IMR-90 (cell line): ENCODE results near the gene TCIRG1.

Experiments
- BHLHE40 ChIP-seq: fragments of 150-350 bp; IDR thresholded peaks from 2 replicates; pipeline ENCODE4 v1.6.1; 2016; ENCODE audit warnings: mild to moderate bottlenecking, low read depth, low read length
- CEBPB ChIP-seq: IDR thresholded peaks from 2 replicates; pipeline ENCODE4 v1.6.1; 2012; ENCODE audit warnings: low read depth, low read length, improper control_type of control experiment
- POLR2A ChIP-seq: IDR thresholded peaks from 2 replicates; pipeline ENCODE4 v1.6.1; 2012; ENCODE audit warnings: mild to moderate bottlenecking, low read depth, low read length
- RFX5 ChIP-seq: IDR thresholded peaks from 2 replicates; pipeline ENCODE4 v1.8.0; 2012; ENCODE audit warnings: low read depth, mild to moderate bottlenecking, low read length, moderate library complexity
- TF ChIP-seq, protein P1 (sequence below): conservative IDR thresholded peaks from 2 replicates; pipeline ENCODE4 v1.5.1; 2012; ENCODE audit warnings: mild to moderate bottlenecking, low read depth, low read length, improper control_type of control experiment

DNA sequence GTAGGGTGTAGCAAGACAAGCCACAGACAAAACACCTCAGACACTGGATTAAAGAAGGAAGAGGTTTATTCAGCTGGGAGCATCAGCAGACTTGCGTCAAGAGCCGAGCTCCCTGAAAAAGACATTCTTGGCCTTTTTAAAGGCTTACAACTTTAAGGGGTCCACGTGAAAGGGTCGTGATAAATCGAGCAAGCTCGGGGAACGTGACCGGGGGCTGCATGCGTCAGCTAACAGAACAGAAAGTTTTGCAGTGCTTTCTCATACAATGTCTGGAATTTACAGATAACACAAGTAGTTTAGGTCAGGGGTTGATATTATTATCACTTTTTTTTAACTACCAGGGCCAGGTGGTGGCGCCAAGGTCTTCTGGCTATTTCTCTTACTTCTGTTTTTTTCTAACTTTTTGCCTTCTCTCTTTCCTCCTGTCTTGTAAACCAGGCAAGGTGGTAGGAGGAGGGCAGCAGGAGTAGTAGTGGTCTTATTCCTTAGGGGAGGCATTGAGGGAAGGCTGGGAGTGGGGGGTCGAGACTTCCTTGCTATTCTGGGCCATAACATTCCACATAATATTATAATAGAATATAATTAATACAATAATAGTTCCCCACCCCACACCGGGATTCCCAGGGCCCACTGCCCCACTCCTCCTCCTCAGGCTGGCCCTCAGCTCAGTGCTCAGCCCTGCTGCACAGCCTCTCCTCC is 29.3 kb upstream of the TCIRG1 start:
- TF ChIP-seq, protein P1, sequence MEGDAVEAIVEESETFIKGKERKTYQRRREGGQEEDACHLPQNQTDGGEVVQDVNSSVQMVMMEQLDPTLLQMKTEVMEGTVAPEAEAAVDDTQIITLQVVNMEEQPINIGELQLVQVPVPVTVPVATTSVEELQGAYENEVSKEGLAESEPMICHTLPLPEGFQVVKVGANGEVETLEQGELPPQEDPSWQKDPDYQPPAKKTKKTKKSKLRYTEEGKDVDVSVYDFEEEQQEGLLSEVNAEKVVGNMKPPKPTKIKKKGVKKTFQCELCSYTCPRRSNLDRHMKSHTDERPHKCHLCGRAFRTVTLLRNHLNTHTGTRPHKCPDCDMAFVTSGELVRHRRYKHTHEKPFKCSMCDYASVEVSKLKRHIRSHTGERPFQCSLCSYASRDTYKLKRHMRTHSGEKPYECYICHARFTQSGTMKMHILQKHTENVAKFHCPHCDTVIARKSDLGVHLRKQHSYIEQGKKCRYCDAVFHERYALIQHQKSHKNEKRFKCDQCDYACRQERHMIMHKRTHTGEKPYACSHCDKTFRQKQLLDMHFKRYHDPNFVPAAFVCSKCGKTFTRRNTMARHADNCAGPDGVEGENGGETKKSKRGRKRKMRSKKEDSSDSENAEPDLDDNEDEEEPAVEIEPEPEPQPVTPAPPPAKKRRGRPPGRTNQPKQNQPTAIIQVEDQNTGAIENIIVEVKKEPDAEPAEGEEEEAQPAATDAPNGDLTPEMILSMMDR: peak; percentile 42; the same call in 1 of the 2 replicates
- TF ChIP-seq CEBPB (no peak), RFX5 (no peak), BHLHE40 (peak; percentile 85), POLR2A (no peak)
